ENCODE data around the gene MX1.

DNA sequence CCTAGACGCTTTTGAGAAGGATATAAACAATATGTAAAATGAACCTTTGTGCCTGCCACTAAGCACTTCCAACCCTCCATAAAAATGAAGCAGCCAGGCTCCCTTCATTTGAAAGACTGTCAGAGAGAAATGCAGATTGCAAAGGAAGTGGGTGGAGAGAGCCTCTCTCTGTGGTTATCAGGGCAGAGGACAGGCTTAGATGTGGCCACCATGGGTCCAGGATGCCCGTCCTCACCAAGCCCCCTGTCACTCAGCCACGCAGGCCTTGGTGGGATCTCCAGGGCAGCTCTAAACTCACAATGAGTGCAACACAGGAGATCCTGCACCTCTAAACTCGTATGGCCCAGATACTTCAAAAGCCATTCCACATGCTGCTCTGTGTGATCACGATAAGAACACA is 44.0 kb downstream of the MX1 start:
- no peak for TF ChIP-seq POLR2A (IDR thresholded peaks at IDR 0.05)
- TF ChIP-seq, protein P1, sequence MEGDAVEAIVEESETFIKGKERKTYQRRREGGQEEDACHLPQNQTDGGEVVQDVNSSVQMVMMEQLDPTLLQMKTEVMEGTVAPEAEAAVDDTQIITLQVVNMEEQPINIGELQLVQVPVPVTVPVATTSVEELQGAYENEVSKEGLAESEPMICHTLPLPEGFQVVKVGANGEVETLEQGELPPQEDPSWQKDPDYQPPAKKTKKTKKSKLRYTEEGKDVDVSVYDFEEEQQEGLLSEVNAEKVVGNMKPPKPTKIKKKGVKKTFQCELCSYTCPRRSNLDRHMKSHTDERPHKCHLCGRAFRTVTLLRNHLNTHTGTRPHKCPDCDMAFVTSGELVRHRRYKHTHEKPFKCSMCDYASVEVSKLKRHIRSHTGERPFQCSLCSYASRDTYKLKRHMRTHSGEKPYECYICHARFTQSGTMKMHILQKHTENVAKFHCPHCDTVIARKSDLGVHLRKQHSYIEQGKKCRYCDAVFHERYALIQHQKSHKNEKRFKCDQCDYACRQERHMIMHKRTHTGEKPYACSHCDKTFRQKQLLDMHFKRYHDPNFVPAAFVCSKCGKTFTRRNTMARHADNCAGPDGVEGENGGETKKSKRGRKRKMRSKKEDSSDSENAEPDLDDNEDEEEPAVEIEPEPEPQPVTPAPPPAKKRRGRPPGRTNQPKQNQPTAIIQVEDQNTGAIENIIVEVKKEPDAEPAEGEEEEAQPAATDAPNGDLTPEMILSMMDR (IDR thresholded peaks at IDR 0.05), result no peak

Measured in body of pancreas (tissue), 4 donors.